ENCODE results near the gene MAP4.

- no peak for TF ChIP-seq SIN3A (IDR thresholded peaks at IDR 0.05; ENCODE audit: borderline replicate concordance, low read depth, low read length)
- TF ChIP-seq NR2F6 (IDR thresholded peaks at IDR 0.05) = no peak
- no peak for TF ChIP-seq NR2F6 (CRISPR knock-in tag; IDR thresholded peaks at IDR 0.05)
- TF ChIP-seq NFIC (IDR thresholded peaks at IDR 0.05; ENCODE audit: low read length) = no peak
- no peak for TF ChIP-seq ZNF362 (CRISPR knock-in tag; IDR thresholded peaks at IDR 0.05; ENCODE audit: borderline replicate concordance)
- no peak for TF ChIP-seq JDP2 (CRISPR knock-in tag; IDR thresholded peaks at IDR 0.05; ENCODE audit: borderline replicate concordance)
- no peak for TF ChIP-seq EP300 (IDR thresholded peaks at IDR 0.05; ENCODE audit: low read depth in 2 of 2, low read length in 2 of 2)
- TF ChIP-seq EP300 (CRISPR knock-in tag; IDR thresholded peaks at IDR 0.05; ENCODE audit: borderline replicate concordance) = no peak
- TF ChIP-seq CTCF (CRISPR knock-in tag; IDR thresholded peaks at IDR 0.05) = no peak
- no peak for TF ChIP-seq ZBTB8A (CRISPR knock-in tag; IDR thresholded peaks at IDR 0.05; ENCODE audit: borderline replicate concordance, low read depth)
- no peak for TF ChIP-seq CREB1 (IDR thresholded peaks at IDR 0.05)
- no peak for TF ChIP-seq CREB1 (CRISPR knock-in tag; IDR thresholded peaks at IDR 0.05)
- no peak for TF ChIP-seq ZNF326 (CRISPR knock-in tag; IDR thresholded peaks at IDR 0.05; ENCODE audit: borderline replicate concordance)
- no peak for TF ChIP-seq ZBTB43 (CRISPR knock-in tag; conservative IDR thresholded peaks at IDR 0.05)
These were observed 169.9 kb downstream of the MAP4 start for GRCh38 chr3:47846186-47846879.
